SK-N-SH (cell line): ENCODE data around the gene MCF2L.

ENCODE experiments used
- CTCF ChIP-seq: fragments of 200-600 bp; sonication (generic); IDR thresholded peaks from 2 replicates; pipeline ENCODE4 v1.6.1; 2017; ENCODE audit warnings: antibody characterized with exemption, mild to moderate bottlenecking, moderate library complexity
- RFX5 ChIP-seq: IDR thresholded peaks from 2 replicates; pipeline ENCODE4 v1.6.1; 2012; ENCODE audit warnings: mild to moderate bottlenecking, improper control_type of control experiment, low read length
- RXRA ChIP-seq: IDR thresholded peaks from 2 replicates; pipeline ENCODE4 v1.4.0; 2012; ENCODE audit warnings: low read depth, mild to moderate bottlenecking, borderline replicate concordance
- SIN3A ChIP-seq: IDR thresholded peaks from 2 replicates; pipeline ENCODE4 v1.6.1; 2012; ENCODE audit warnings: low read depth, mild to moderate bottlenecking, low read length, moderate library complexity, borderline replicate concordance
- TF ChIP-seq, protein P1 (sequence below): IDR thresholded peaks from 2 replicates; pipeline ENCODE4 v1.4.0; 2012; ENCODE audit warnings: low read depth, borderline replicate concordance

GRCh38 chr13:112931028-112931934, 37.7 kb upstream of the MCF2L start:
- TF ChIP-seq CTCF: peak; percentile 69
- no peak for TF ChIP-seq RXRA
- TF ChIP-seq SIN3A: no peak
- no peak for TF ChIP-seq RFX5
- TF ChIP-seq, protein P1, sequence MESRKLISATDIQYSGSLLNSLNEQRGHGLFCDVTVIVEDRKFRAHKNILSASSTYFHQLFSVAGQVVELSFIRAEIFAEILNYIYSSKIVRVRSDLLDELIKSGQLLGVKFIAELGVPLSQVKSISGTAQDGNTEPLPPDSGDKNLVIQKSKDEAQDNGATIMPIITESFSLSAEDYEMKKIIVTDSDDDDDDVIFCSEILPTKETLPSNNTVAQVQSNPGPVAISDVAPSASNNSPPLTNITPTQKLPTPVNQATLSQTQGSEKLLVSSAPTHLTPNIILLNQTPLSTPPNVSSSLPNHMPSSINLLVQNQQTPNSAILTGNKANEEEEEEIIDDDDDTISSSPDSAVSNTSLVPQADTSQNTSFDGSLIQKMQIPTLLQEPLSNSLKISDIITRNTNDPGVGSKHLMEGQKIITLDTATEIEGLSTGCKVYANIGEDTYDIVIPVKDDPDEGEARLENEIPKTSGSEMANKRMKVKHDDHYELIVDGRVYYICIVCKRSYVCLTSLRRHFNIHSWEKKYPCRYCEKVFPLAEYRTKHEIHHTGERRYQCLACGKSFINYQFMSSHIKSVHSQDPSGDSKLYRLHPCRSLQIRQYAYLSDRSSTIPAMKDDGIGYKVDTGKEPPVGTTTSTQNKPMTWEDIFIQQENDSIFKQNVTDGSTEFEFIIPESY: no peak
